Effector memory CD4-positive, alpha-beta T cell (primary cell): Measurements from ENCODE around the gene MAST3.

ENCODE experiments used
- DNase-seq, 3 donors: peaks; one replicate each; pipeline ENCODE4 v3.0.0-alpha.2; 2020
- H3K27ac ChIP-seq: 2 replicates; pipeline ENCODE4 v1.7.0; 2013; ENCODE audit warnings: mild to moderate bottlenecking, low read length, moderate library complexity; ENCODE audit not compliant: insufficient read depth, poor library complexity, severe bottlenecking
- H3K27me3 ChIP-seq: replicated peaks from 2 replicates; pipeline ENCODE4 v1.7.0; 2013; ENCODE audit warnings: mild to moderate bottlenecking, low read length; ENCODE audit not compliant: insufficient read depth, control insufficient read depth, poor library complexity, severe bottlenecking
- H3K36me3 ChIP-seq: 2 replicates; pipeline ENCODE4 v1.7.0; 2013; ENCODE audit warnings: mild to moderate bottlenecking, low read length, moderate library complexity; ENCODE audit not compliant: control insufficient read depth, insufficient read depth
- H3K4me1 ChIP-seq: 2 replicates; pipeline ENCODE4 v1.7.0; 2013; ENCODE audit warnings: low read length, mild to moderate bottlenecking; ENCODE audit not compliant: control insufficient read depth, insufficient read depth, poor library complexity, severe bottlenecking
- H3K4me3 ChIP-seq: 2 replicates; pipeline ENCODE4 v1.7.0; 2013; ENCODE audit warnings: low read length, low read depth, mild to moderate bottlenecking; ENCODE audit not compliant: insufficient read depth, poor library complexity, severe bottlenecking
- H3K9me3 ChIP-seq: 2 replicates; pipeline ENCODE4 v1.7.0; 2013; ENCODE audit warnings: mild to moderate bottlenecking, low read length, moderate library complexity; ENCODE audit not compliant: control insufficient read depth

MAST3 gene

GRCh38 chr19:18173572-18174288 is 76.2 kb downstream of the MAST3 start, which contains the start of gene IFI30:
Gene IFI30, plus strand, starts transcription at chr19:18173813. Its CDS starts 29 bp downstream, at chr19:18173842.
- Histone ChIP-seq H3K27ac (peak within 1 kb of the TSS; percentile 50), H3K27me3 (no peaks in the 10 kb centered on the region), H3K36me3 (no peaks in the 10 kb centered on the region), H3K4me1 (peaks cover 4% of the 10 kb centered on the region), H3K4me3 (peak within 1 kb of the TSS; percentile 81), H3K9me3 (no peaks in the 10 kb centered on the region)
- peak; percentile 34 to 50 (median 43) for DNase-seq

GRCh38 chr19:18174983-18175382 is 77.4 kb downstream of the MAST3 start:
- Histone ChIP-seq H3K9me3 (no peaks in the 10 kb centered on the region), H3K36me3 (no peaks in the 10 kb centered on the region), H3K27ac (no peak overlapping the region), H3K4me1 (peaks cover 4% of the 10 kb centered on the region), H3K27me3 (no peaks in the 10 kb centered on the region), H3K4me3 (no peak overlapping the region)
- DNase-seq, result no peak

- H3K27ac ChIP-seq, result no peak overlapping the region
These were observed 79.1 kb downstream of the MAST3 start for GRCh38 chr19:18176367-18177310.

GRCh38 chr19:18179957-18180356 is 82.4 kb downstream of the MAST3 start:
- Histone ChIP-seq H3K4me1 (no peaks in the 10 kb centered on the region), H3K27me3 (no peaks in the 10 kb centered on the region), H3K27ac (no peak overlapping the region), H3K4me3 (no peak overlapping the region), H3K9me3 (no peaks in the 10 kb centered on the region), H3K36me3 (no peaks in the 10 kb centered on the region)
- DNase-seq, result no peak

More at GRCh38 chr19:18176367-18177310, 79.1 kb downstream of the MAST3 start:
- DNase-seq, result no peak
- Histone ChIP-seq H3K27me3 (no peaks in the 10 kb centered on the region), H3K9me3 (no peaks in the 10 kb centered on the region), H3K36me3 (no peaks in the 10 kb centered on the region), H3K4me1 (peaks cover 4% of the 10 kb centered on the region), H3K4me3 (no peak overlapping the region)

- DNase-seq, result no peak
- Histone ChIP-seq H3K4me3 (no peak overlapping the region), H3K27me3 (no peaks in the 10 kb centered on the region), H3K9me3 (no peaks in the 10 kb centered on the region), H3K27ac (no peak overlapping the region), H3K36me3 (no peaks in the 10 kb centered on the region), H3K4me1 (no peaks in the 10 kb centered on the region)
These were observed 86.0 kb downstream of the MAST3 start for GRCh38 chr19:18183529-18183928.

- Histone ChIP-seq H3K27ac (no peak overlapping the region), H3K4me3 (no peak overlapping the region), H3K36me3 (no peaks in the 10 kb centered on the region), H3K9me3 (no peaks in the 10 kb centered on the region), H3K4me1 (no peaks in the 10 kb centered on the region), H3K27me3 (no peaks in the 10 kb centered on the region)
- no peak for DNase-seq
These were observed 88.0 kb downstream of the MAST3 start for GRCh38 chr19:18185538-18185937.

GRCh38 chr19:18190278-18190677 is 92.7 kb downstream of the MAST3 start:
- H3K27me3 ChIP-seq, result no peaks in the 10 kb centered on the region
- peaks cover 16% of the 10 kb centered on the region for H3K4me1 ChIP-seq
- H3K36me3 ChIP-seq, result no peaks in the 10 kb centered on the region
- no peak overlapping the region for H3K27ac ChIP-seq
- no peaks in the 10 kb centered on the region for H3K9me3 ChIP-seq
- H3K4me3 ChIP-seq, result no peak overlapping the region
- DNase-seq, result no peak

- no peaks in the 10 kb centered on the region for H3K27me3 ChIP-seq
- peak overlapping the region; percentile 54 for H3K4me3 ChIP-seq
- peaks cover 4% of the 10 kb centered on the region for H3K36me3 ChIP-seq
- peak overlapping the region; percentile 66 for H3K27ac ChIP-seq
- H3K9me3 ChIP-seq, result no peaks in the 10 kb centered on the region
- no peak for DNase-seq
- peaks cover 16% of the 10 kb centered on the region for H3K4me1 ChIP-seq
These were observed 94.1 kb downstream of the MAST3 start for GRCh38 chr19:18191640-18192062.

GRCh38 chr19:18192673-18193387 is 95.3 kb downstream of the MAST3 start, which contains the start of gene MPV17L2:
Gene MPV17L2, plus strand, starts transcription at chr19:18193218. Its CDS starts 64 bp downstream, at chr19:18193282.
- H3K4me1 ChIP-seq, result peaks cover 16% of the 10 kb centered on the region
- DNase-seq, result peak; percentile 97 to 98 (median 98)
- H3K4me3 ChIP-seq, result peak within 1 kb of the TSS; percentile 76

More at GRCh38 chr19:18192673-18193387, 95.3 kb downstream of the MAST3 start, which contains the start of gene MPV17L2:
- Histone ChIP-seq H3K27ac (peak within 1 kb of the TSS; percentile 66), H3K36me3 (peaks cover 4% of the 10 kb centered on the region), H3K27me3 (no peaks in the 10 kb centered on the region), H3K9me3 (no peaks in the 10 kb centered on the region)
